GM23248 (cell line): ENCODE results near the gene APBB1IP. TPM values are rescaled to one million over a fixed set of nuclear protein-coding genes. Genes with fewer than 3 reads are reported as not detected.
A peak's percentile ranks its signal among the peaks of the same experiment; 100 is the strongest.

Experiments
- DNase-seq: peaks from one replicate; pipeline ENCODE4 v3.0.0-alpha.2; 2015
- H2AFZ ChIP-seq: fragments of 200-600 bp; sonication (generic); 2 replicates; pipeline ENCODE4 v1.6.1; 2016; ENCODE audit warnings: antibody characterized with exemption
- H3F3A ChIP-seq: fragments of 200-600 bp; sonication (generic); 2 replicates; pipeline ENCODE4 v1.6.1; 2016; ENCODE audit warnings: mild to moderate bottlenecking, antibody characterized with exemption, mixed run types; ENCODE audit not compliant: insufficient read depth
- H3K27ac ChIP-seq: fragments of 200-600 bp; sonication (generic); 2 replicates; pipeline ENCODE4 v1.5.1; 2016; ENCODE audit warnings: mild to moderate bottlenecking
- H3K27me3 ChIP-seq: fragments of 200-600 bp; sonication (generic); replicated peaks from 2 replicates; pipeline ENCODE4 v1.6.1; 2016; ENCODE audit warnings: mild to moderate bottlenecking; ENCODE audit not compliant: insufficient read depth
- H3K36me3 ChIP-seq: fragments of 200-600 bp; sonication (generic); 2 replicates; pipeline ENCODE4 v1.6.1; 2016; ENCODE audit warnings: low read depth, mild to moderate bottlenecking
- H3K4me1 ChIP-seq: fragments of 200-600 bp; sonication (generic); 2 replicates; pipeline ENCODE4 v1.6.1; 2016; ENCODE audit warnings: mild to moderate bottlenecking; ENCODE audit not compliant: insufficient read depth
- H3K4me2 ChIP-seq: fragments of 200-600 bp; sonication (generic); one replicate; pipeline ENCODE4 v1.6.1; 2016; ENCODE audit warnings: mild to moderate bottlenecking; ENCODE audit not compliant: unreplicated experiment
- H3K4me3 ChIP-seq: fragments of 200-600 bp; sonication (generic); 2 replicates; pipeline ENCODE4 v1.5.1; 2016; ENCODE audit warnings: mild to moderate bottlenecking
- H3K79me2 ChIP-seq: fragments of 200-600 bp; sonication (generic); 2 replicates; pipeline ENCODE4 v1.6.1; 2016; ENCODE audit warnings: mild to moderate bottlenecking; ENCODE audit not compliant: insufficient read depth
- H3K9ac ChIP-seq: fragments of 200-600 bp; sonication (generic); 2 replicates; pipeline ENCODE4 v1.6.1; 2016; ENCODE audit warnings: mild to moderate bottlenecking
- H3K9me2 ChIP-seq: fragments of 200-600 bp; sonication (generic); 2 replicates; pipeline ENCODE4 v1.6.1; 2016; ENCODE audit warnings: mixed run types, mild to moderate bottlenecking, moderate library complexity; ENCODE audit not compliant: insufficient read depth
- H3K9me3 ChIP-seq: fragments of 200-600 bp; sonication (generic); one replicate; pipeline ENCODE4 v1.6.1; 2017; ENCODE audit warnings: low read depth
- H4K20me1 ChIP-seq: fragments of 200-600 bp; sonication (generic); 2 replicates; pipeline ENCODE4 v1.6.0; 2016; ENCODE audit not compliant: insufficient read depth
- EZH2 ChIP-seq: fragments of 200-600 bp; sonication (generic); IDR thresholded peaks from 2 replicates; pipeline ENCODE4 v1.6.1; 2018; ENCODE audit warnings: antibody characterized with exemption, mild to moderate bottlenecking; ENCODE audit not compliant: insufficient read depth, poor library complexity, severe bottlenecking
- EZH2phosphoT487 ChIP-seq: fragments of 200-600 bp; sonication (generic); IDR thresholded peaks from 2 replicates; pipeline ENCODE4 v1.6.1; 2018; ENCODE audit warnings: antibody characterized with exemption, moderate library complexity, mild to moderate bottlenecking, low read depth; ENCODE audit not compliant: insufficient read depth
- WGBS, 2 experiments: methylation state at CpG; one replicate each; pipeline ENCODE4 v1.1.6; 2015 to 2017; ENCODE audit warnings: low lambda C conversion rate in 2 of 2, low coverage in 1 of 2; ENCODE audit errors: missing lambda C conversion rate in 2 of 2; 5-methylcytosine and 5-hydroxymethylcytosine counted together
- in situ Hi-C: fragments of 300-500 bp; cut with MboI; formaldehyde crosslinking; loops from 2 replicates; pipeline ENCODE4 v1.15.0; 2020
- polyA plus RNA-seq: library from polyadenylated mRNA; unstranded; fragments of >200 nt; fragmentation: Nextera tagmentation; extraction: Ambion mirVana; gene quantifications from 2 replicates; pipeline ENCODE4 v1.2.1, GENCODE V29; 2016
- total RNA-seq: library from RNA; depleted of rRNA; stranded (reverse); fragments of >200 nt; shearing (Covaris generic); gene quantifications from 2 replicates; pipeline ENCODE4 v1.2.3, GENCODE V29; 2014

The APBB1IP gene
- total and polyA plus RNA-seq, 2 experiments from 2014 or later: 9.4 to 25.0 TPM

DNA sequence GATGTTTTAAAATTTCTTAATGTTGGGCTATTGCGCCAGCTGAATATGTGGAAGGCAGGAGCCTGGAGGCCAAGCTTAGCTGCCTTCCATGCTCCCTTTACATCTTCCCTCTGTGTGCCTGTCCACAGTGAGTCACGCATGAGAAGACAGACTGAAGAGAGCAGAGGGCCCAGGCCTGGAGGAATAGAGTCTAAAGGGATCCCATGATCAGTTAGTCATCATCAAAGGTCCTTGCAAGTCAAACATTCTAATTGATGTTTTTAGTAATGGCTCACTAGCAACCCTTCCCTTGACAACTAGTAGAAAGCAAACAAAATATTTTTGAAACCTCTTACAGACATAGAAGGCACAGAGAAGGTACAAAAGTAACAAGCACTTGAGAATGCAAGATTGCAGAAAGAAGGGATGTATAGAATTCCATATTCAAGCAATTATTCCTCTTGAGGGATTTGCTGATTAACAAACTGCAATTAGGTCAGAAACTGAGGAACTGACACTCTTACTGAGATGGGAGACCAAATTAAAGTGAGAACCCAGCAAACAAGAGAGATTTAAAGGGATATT is 30.7 kb upstream of the APBB1IP start:
- Histone ChIP-seq H3K4me2 (no peak overlapping the region), H3K9me3 (no peaks in the 10 kb centered on the region), H3K27me3 (no peaks in the 10 kb centered on the region), H3K9me2 (no peaks in the 10 kb centered on the region), H3K4me1 (peaks cover 5% of the 10 kb centered on the region; the same call in 1 of the 2 replicates), H4K20me1 (no peaks in the 10 kb centered on the region), H3K27ac (peak overlapping the region; percentile 69), H2AFZ (no peak overlapping the region), H3K4me3 (no peak overlapping the region), H3K79me2 (no peaks in the 10 kb centered on the region), H3K36me3 (no peaks in the 10 kb centered on the region), H3F3A (no peaks in the 10 kb centered on the region), H3K9ac (peak overlapping the region; percentile 47)
- peak; percentile 92 for DNase-seq
- TF ChIP-seq EZH2 (no peak), EZH2phosphoT487 (no peak)
- in situ Hi-C loops: no loop called here
- 37 to 47% methylated on average over 2 of the region's 2 CpGs for WGBS, 2 experiments

DNA sequence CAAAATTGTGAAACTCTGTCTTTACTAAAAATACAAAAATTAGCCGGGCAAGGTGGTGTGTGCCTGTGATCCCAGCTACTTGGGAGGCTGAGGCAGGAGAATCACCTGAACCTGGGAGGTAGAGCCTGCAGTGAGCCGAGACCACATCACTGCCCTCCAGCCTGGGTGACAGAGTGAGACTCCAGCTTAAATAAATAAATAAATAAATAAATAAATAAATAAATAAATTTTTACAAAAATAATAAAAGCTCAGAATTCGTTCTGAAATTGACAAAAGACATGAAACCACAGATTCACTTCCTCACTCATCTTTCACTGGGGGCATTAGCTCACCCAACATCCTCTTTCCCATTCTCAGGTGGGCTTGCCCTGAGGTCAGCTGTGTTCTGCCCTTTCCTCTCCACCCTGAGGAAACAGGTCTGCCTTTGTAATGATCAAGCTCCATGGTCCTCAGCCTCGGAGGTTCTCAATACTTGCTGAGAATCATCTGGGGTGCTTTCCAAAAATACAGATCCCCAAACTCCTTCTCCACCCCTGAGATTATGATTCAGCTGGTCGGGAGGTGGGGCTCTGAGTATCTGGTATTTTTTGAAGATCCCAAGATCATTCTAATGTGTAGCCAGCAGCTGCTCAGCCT is 29.2 kb upstream of the APBB1IP start:
- in situ Hi-C loops: no loop called here
- no peaks in the 10 kb centered on the region for H3K79me2 ChIP-seq
- H3K9me3 ChIP-seq: no peaks in the 10 kb centered on the region
- peaks cover 5% of the 10 kb centered on the region; the same call in 1 of the 2 replicates for H3K4me1 ChIP-seq
- H3F3A ChIP-seq: no peaks in the 10 kb centered on the region
- no peaks in the 10 kb centered on the region for H3K27me3 ChIP-seq
- H3K4me3 ChIP-seq: no peak overlapping the region
- H2AFZ ChIP-seq: no peak overlapping the region
- H4K20me1 ChIP-seq: no peaks in the 10 kb centered on the region
- WGBS, 2 experiments: 86 to 88% methylated on average over 5 of the region's 5 CpGs
- TF ChIP-seq EZH2 (no peak), EZH2phosphoT487 (no peak)
- no peaks in the 10 kb centered on the region for H3K36me3 ChIP-seq
- H3K9ac ChIP-seq: no peak overlapping the region
- no peak overlapping the region for H3K4me2 ChIP-seq
- no peak for DNase-seq
- no peaks in the 10 kb centered on the region for H3K9me2 ChIP-seq
- no peak overlapping the region for H3K27ac ChIP-seq

DNA sequence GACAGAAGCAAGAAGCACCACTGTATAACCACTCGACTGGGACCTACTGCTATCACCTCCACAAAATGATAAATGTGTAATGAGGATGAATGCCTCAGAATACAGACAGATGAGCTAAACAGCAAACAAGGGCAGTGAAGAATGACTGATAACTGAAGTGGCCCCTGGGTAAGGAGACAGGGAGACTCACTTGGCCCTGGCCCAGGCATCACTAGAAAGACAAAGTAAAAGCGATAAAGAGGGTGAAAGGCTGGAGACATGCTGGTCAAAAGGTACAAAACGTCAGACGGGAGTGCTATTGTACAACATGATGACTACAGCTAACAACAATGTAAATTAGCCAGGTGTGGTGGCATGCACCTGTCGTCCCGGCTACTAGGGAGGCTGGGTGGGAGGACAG is 27.8 kb upstream of the APBB1IP start:
- DNase-seq: no peak
- no peak overlapping the region for H3K4me2 ChIP-seq
- in situ Hi-C loops: no loop called here
- no peaks in the 10 kb centered on the region for H3K27me3 ChIP-seq
- no peaks in the 10 kb centered on the region for H3K79me2 ChIP-seq
- no peak overlapping the region for H3K9ac ChIP-seq
- no peaks in the 10 kb centered on the region for H3K9me3 ChIP-seq
- H3K4me1 ChIP-seq: peaks cover 5% of the 10 kb centered on the region; the same call in 1 of the 2 replicates
- 63 to 64% methylated on average over 6 of the region's 6 CpGs for WGBS, 2 experiments
- TF ChIP-seq EZH2phosphoT487 (no peak), EZH2 (no peak)
- H3F3A ChIP-seq: no peaks in the 10 kb centered on the region
- no peaks in the 10 kb centered on the region for H4K20me1 ChIP-seq
- no peaks in the 10 kb centered on the region for H3K36me3 ChIP-seq
- no peak overlapping the region for H2AFZ ChIP-seq
- no peak overlapping the region for H3K4me3 ChIP-seq
- no peaks in the 10 kb centered on the region for H3K9me2 ChIP-seq
- no peak overlapping the region for H3K27ac ChIP-seq

DNA sequence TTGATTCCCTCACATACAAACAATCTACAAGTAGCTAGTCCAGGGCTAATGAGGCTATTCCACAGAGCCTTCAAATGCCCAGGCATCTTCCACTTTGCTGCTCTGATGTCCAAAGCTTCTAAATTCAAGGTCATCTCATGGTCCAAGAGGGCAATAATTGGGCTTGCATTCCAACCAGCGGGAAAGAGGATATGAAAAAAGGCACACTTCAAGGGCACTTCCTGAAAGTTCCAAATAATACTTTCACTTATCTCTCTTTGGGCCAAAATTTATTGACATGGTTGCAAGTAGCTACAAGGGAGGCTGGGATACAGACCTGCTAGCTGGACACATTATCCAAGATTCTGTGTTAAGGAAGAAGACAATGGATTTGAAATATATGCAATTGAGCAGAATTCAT is 25.2 kb upstream of the APBB1IP start:
- DNase-seq: no peak
- in situ Hi-C loops: no loop called here
- WGBS, 2 experiments: 86 to 87% methylated on average over 1 of the region's 1 CpG
- TF ChIP-seq EZH2phosphoT487 (no peak), EZH2 (no peak)
- Histone ChIP-seq H4K20me1 (no peaks in the 10 kb centered on the region), H3K79me2 (no peaks in the 10 kb centered on the region), H3K27ac (no peak overlapping the region), H3K4me3 (no peak overlapping the region), H3K9me2 (no peaks in the 10 kb centered on the region), H3K9ac (no peak overlapping the region), H3K36me3 (no peaks in the 10 kb centered on the region), H3K4me1 (0 out of 2 replicates have a peak, but pooled peaks cover under 1% of the 10 kb centered on the region), H3K9me3 (no peaks in the 10 kb centered on the region), H3K27me3 (no peaks in the 10 kb centered on the region), H2AFZ (no peak overlapping the region), H3F3A (no peaks in the 10 kb centered on the region), H3K4me2 (no peak overlapping the region)
